ENCODE data around the gene ZFP1. TPM values are rescaled to one million over a fixed set of nuclear protein-coding genes. Genes with fewer than 3 reads are reported as not detected.

The ZFP1 gene
- total RNA-seq, 2 donors from 2014 or later, result 10.4 to 13.3 TPM

GRCh38 chr16:75114946-75115825, 33.1 kb upstream of the ZFP1 start:
- 93% methylated on average over 19 to 45 of the region's 45 CpGs for WGBS, 2 experiments (ENCODE audit: insufficient coverage in 1 of 2, insufficient read length in 1 of 2)
- Mint-ChIP-seq H3K4me3 (no peak overlapping the region), H3K27ac (no peak overlapping the region), H3K36me3 (ENCODE audit: low read depth) (no peaks in the 10 kb centered on the region), H3K4me1 (peaks cover 36% of the 10 kb centered on the region), H3K27me3 (ENCODE audit: insufficient read depth) (no peaks in the 10 kb centered on the region), H3K9me3 (peaks cover 15% of the 10 kb centered on the region)
- TF ChIP-seq CTCF (conservative IDR thresholded peaks at IDR 0.05), result no peak
- Histone ChIP-seq H3K9ac (ENCODE audit: extremely low read depth, low read length, poor library complexity, severe bottlenecking) (no peak overlapping the region), H3K36me3 (ENCODE audit: control insufficient read depth, insufficient read depth, low read length) (no peaks in the 10 kb centered on the region), H3K27me3 (ENCODE audit: control insufficient read depth, insufficient read depth, low read length, poor library complexity, severe bottlenecking) (no peaks in the 10 kb centered on the region), H3K4me1 (ENCODE audit: control insufficient read depth, insufficient read depth, low read length) (no peaks in the 10 kb centered on the region), H3K27ac (ENCODE audit: low read depth, low read length) (no peak overlapping the region), H3K9me3 (ENCODE audit: control insufficient read depth, low read length) (peaks cover 4% of the 10 kb centered on the region), H3K4me3 (ENCODE audit: low read length) (no peak overlapping the region)
- DNase-seq, result peak; percentile 43

GRCh38 chr16:75116081-75116910, 32.0 kb upstream of the ZFP1 start, which contains the start of gene LDHD:
Gene LDHD (minus strand): TSS chr16:75116780. CDS start chr16:75116720, 60 bp downstream.
- DNase-seq, result peak; percentile 82
- Mint-ChIP-seq H3K4me1 (peaks cover 27% of the 10 kb centered on the region), H3K4me3 (peak within 1 kb of the TSS; percentile 46), H3K36me3 (ENCODE audit: low read depth) (no peaks in the 10 kb centered on the region), H3K9me3 (peaks cover 26% of the 10 kb centered on the region), H3K27ac (peak within 1 kb of the TSS; percentile 55), H3K27me3 (ENCODE audit: insufficient read depth) (no peaks in the 10 kb centered on the region)
- no peaks in the 10 kb centered on the region for H3K4me1 ChIP-seq (ENCODE audit: control insufficient read depth, insufficient read depth, low read length)
- H3K9ac ChIP-seq (ENCODE audit: extremely low read depth, low read length, poor library complexity, severe bottlenecking), result no peak within 1 kb of the TSS
- no peaks in the 10 kb centered on the region for H3K36me3 ChIP-seq (ENCODE audit: control insufficient read depth, insufficient read depth, low read length)
- TF ChIP-seq CTCF (conservative IDR thresholded peaks at IDR 0.05), result no peak
- H3K4me3 ChIP-seq (ENCODE audit: low read length), result no peak within 1 kb of the TSS
- H3K27ac ChIP-seq (ENCODE audit: low read depth, low read length), result no peak within 1 kb of the TSS
- 66 to 88% methylated on average over 5 to 15 of the region's 15 CpGs for WGBS, 2 experiments (ENCODE audit: insufficient coverage in 1 of 2, insufficient read length in 1 of 2)
- H3K9me3 ChIP-seq (ENCODE audit: control insufficient read depth, low read length), result peaks cover 15% of the 10 kb centered on the region
- H3K27me3 ChIP-seq (ENCODE audit: control insufficient read depth, insufficient read depth, low read length, poor library complexity, severe bottlenecking), result no peaks in the 10 kb centered on the region

- no peak for DNase-seq
- Mint-ChIP-seq H3K36me3 (ENCODE audit: low read depth) (peaks cover 1% of the 10 kb centered on the region), H3K27me3 (ENCODE audit: insufficient read depth) (no peaks in the 10 kb centered on the region), H3K4me1 (peaks cover 24% of the 10 kb centered on the region), H3K4me3 (peak overlapping the region; percentile 46), H3K9me3 (peaks cover 30% of the 10 kb centered on the region), H3K27ac (no peak overlapping the region)
- H3K27ac ChIP-seq (ENCODE audit: low read depth, low read length), result no peak overlapping the region
- H3K36me3 ChIP-seq (ENCODE audit: control insufficient read depth, insufficient read depth, low read length), result no peaks in the 10 kb centered on the region
- 80% methylated on average over 3 of the region's 3 CpGs; no CpG with 5 or more reads in 1 of the 2 experiments for WGBS, 2 experiments (ENCODE audit: insufficient coverage in 1 of 2, insufficient read length in 1 of 2)
- no peak overlapping the region for H3K4me3 ChIP-seq (ENCODE audit: low read length)
- H3K9me3 ChIP-seq (ENCODE audit: control insufficient read depth, low read length), result peaks cover 20% of the 10 kb centered on the region
- no peaks in the 10 kb centered on the region for H3K4me1 ChIP-seq (ENCODE audit: control insufficient read depth, insufficient read depth, low read length)
- H3K27me3 ChIP-seq (ENCODE audit: control insufficient read depth, insufficient read depth, low read length, poor library complexity, severe bottlenecking), result no peaks in the 10 kb centered on the region
- no peak for TF ChIP-seq CTCF (conservative IDR thresholded peaks at IDR 0.05)
- no peak overlapping the region for H3K9ac ChIP-seq (ENCODE audit: extremely low read depth, low read length, poor library complexity, severe bottlenecking)
Measured at GRCh38 chr16:75116911-75117245, 31.4 kb upstream of the ZFP1 start.

All from endodermal cell (in vitro differentiated cells).